WI38 (cell line): ENCODE data around the gene ALPK1.
A peak's percentile ranks its signal among the peaks of the same experiment; 100 is the strongest.

Source experiments
- H3K4me3 ChIP-seq: 2 replicates; pipeline ENCODE4 v1.5.1; 2011; ENCODE audit warnings: low read depth, mild to moderate bottlenecking, control low read depth, low read length
- CTCF ChIP-seq: IDR thresholded peaks from 2 replicates; pipeline ENCODE4 v1.5.1; 2012; ENCODE audit warnings: low read depth, mild to moderate bottlenecking, control low read depth, low read length

The ALPK1 gene

GRCh38 chr4:112340023-112340422 is 42.9 kb downstream of the ALPK1 start:
- H3K4me3 ChIP-seq, result no peak overlapping the region
- no peak for TF ChIP-seq CTCF

DNA sequence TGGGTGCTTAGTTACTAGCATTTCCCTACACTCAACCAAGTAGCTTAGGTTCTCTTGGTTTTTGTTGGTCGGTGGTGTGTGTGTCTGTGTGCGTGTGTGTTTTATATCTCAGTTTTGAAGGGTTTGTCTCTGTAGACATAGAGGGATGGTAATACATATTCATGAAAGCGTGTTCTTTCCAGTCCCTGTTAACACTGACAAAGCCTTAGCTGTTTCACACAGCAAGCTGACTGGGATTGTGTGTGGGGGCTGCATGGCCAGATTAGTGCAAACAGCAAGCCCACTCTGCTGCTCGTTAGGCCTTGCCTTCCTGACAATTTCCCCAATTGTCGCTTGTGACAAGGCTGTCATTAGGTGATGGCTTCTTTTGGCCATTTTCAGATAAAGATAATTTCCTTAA is 43.9 kb downstream of the ALPK1 start:
- TF ChIP-seq CTCF, result no peak
- H3K4me3 ChIP-seq, result no peak overlapping the region

GRCh38 chr4:112343330-112344080 is 46.3 kb downstream of the ALPK1 start:
- TF ChIP-seq CTCF, result no peak
- H3K4me3 ChIP-seq, result no peak overlapping the region

- peak; percentile 7; the same call in 1 of the 2 replicates for TF ChIP-seq CTCF
- H3K4me3 ChIP-seq, result no peak overlapping the region
Measured at GRCh38 chr4:112348488-112349158, 51.5 kb downstream of the ALPK1 start.

- no peak for TF ChIP-seq CTCF
- no peak overlapping the region for H3K4me3 ChIP-seq
Measured at GRCh38 chr4:112352736-112353135, 55.6 kb downstream of the ALPK1 start.

DNA sequence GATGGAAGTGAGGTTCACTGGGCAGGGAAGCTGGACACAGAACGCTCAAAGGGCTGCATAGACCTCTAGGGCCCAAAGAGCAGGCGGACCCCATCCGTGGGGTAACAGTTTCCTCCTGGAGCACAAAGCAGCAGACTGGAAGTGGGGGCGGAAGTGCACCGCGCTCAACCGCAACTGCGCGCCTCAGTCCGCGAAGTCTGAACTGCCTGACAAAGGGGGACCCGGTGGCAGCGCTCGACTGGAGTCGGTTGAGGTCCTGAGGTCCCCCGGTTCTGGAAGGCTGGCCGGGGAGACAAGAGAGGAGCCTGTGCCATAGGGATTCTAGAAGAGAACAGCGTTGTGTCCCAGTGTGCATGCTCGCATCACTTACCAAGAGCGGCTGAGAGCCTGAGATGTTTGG is 58.5 kb downstream of the ALPK1 start:
- no peak for TF ChIP-seq CTCF
- H3K4me3 ChIP-seq, result no peak overlapping the region

DNA sequence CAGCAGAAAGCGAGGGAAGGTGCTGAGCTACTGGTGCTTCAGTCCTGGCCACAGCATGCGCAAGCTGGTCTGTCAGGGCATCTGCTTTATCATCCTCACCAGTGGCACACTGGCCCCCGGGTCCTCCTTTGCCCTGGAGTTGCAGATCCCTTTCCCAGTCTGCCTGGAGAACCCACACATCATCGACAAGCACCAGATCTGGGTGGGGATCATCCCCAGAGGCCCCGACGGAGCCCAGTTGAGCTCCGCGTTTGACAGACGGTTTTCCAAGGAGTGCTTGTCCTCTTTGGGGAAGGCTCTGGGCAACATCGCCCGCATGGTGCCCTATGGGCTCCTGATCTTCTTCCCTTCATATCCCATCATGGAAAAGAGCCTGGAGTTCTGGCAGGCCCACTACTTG is 60.3 kb downstream of the ALPK1 start:
- TF ChIP-seq CTCF, result no peak

More for the DNA sequence above, 60.3 kb downstream of the ALPK1 start:
- H3K4me3 ChIP-seq, result no peak overlapping the region
